ENCODE results near the gene GPR26.

The GPR26 gene

GRCh38 chr10:123666318-123667236, at the start of gene GPR26:
TSS of gene GPR26 (plus strand) at chr10:123666355. CDS start at chr10:123666408, 53 bp downstream.
- no peak within 1 kb of the TSS for H3K27ac ChIP-seq
- DNase-seq (ENCODE audit: low read depth, low spot score) = no peak

GRCh38 chr10:123618224-123618623, 47.9 kb upstream of the GPR26 start:
- no peak overlapping the region for H3K27ac ChIP-seq

GRCh38 chr10:123619067-123619855, 46.9 kb upstream of the GPR26 start:
- DNase-seq (ENCODE audit: low read depth, low spot score) = no peak

More at GRCh38 chr10:123618224-123618623, 47.9 kb upstream of the GPR26 start:
- DNase-seq (ENCODE audit: low read depth, low spot score) = no peak

GRCh38 chr10:123620621-123621020, 45.5 kb upstream of the GPR26 start:
- H3K27ac ChIP-seq = no peak overlapping the region
- no peak for DNase-seq (ENCODE audit: low read depth, low spot score)

More at GRCh38 chr10:123619067-123619855, 46.9 kb upstream of the GPR26 start:
- H3K27ac ChIP-seq = no peak overlapping the region

GRCh38 chr10:123621492-123621891, 44.7 kb upstream of the GPR26 start:
- DNase-seq (ENCODE audit: low read depth, low spot score) = no peak
- H3K27ac ChIP-seq = no peak overlapping the region

- DNase-seq (ENCODE audit: low read depth, low spot score) = no peak
These were observed 44.2 kb upstream of the GPR26 start for GRCh38 chr10:123621916-123622315.

GRCh38 chr10:123622381-123622780, 43.8 kb upstream of the GPR26 start:
- no peak for DNase-seq (ENCODE audit: low read depth, low spot score)
- no peak overlapping the region for H3K27ac ChIP-seq

More at GRCh38 chr10:123621916-123622315, 44.2 kb upstream of the GPR26 start:
- no peak overlapping the region for H3K27ac ChIP-seq

GRCh38 chr10:123624086-123624485, 42.1 kb upstream of the GPR26 start:
- H3K27ac ChIP-seq = no peak overlapping the region
- DNase-seq (ENCODE audit: low read depth, low spot score) = no peak

- no peak overlapping the region for H3K27ac ChIP-seq
- no peak for DNase-seq (ENCODE audit: low read depth, low spot score)
These were observed 33.0 kb upstream of the GPR26 start for GRCh38 chr10:123633106-123633505.

GRCh38 chr10:123633636-123634035, 32.5 kb upstream of the GPR26 start:
- no peak overlapping the region for H3K27ac ChIP-seq

GRCh38 chr10:123634221-123634620, 31.9 kb upstream of the GPR26 start:
- DNase-seq (ENCODE audit: low read depth, low spot score) = no peak
- H3K27ac ChIP-seq = no peak overlapping the region

More at GRCh38 chr10:123633636-123634035, 32.5 kb upstream of the GPR26 start:
- DNase-seq (ENCODE audit: low read depth, low spot score) = no peak

- DNase-seq (ENCODE audit: low read depth, low spot score) = no peak
- no peak overlapping the region for H3K27ac ChIP-seq
These were observed 31.0 kb upstream of the GPR26 start for GRCh38 chr10:123635131-123635530.

- DNase-seq (ENCODE audit: low read depth, low spot score) = no peak
- no peak overlapping the region for H3K27ac ChIP-seq
These were observed 30.4 kb upstream of the GPR26 start for GRCh38 chr10:123635745-123636144.

- no peak for DNase-seq (ENCODE audit: low read depth, low spot score)
- H3K27ac ChIP-seq = no peak overlapping the region
These were observed 29.4 kb upstream of the GPR26 start for GRCh38 chr10:123636598-123637325.

- no peak overlapping the region for H3K27ac ChIP-seq
- no peak for DNase-seq (ENCODE audit: low read depth, low spot score)
These were observed 28.8 kb upstream of the GPR26 start for GRCh38 chr10:123637326-123637880.

- H3K27ac ChIP-seq = no peak overlapping the region
- DNase-seq (ENCODE audit: low read depth, low spot score) = no peak
These were observed 27.0 kb upstream of the GPR26 start for GRCh38 chr10:123639131-123639530.

GRCh38 chr10:123640016-123640535, 26.1 kb upstream of the GPR26 start:
- DNase-seq (ENCODE audit: low read depth, low spot score) = no peak
- no peak overlapping the region for H3K27ac ChIP-seq

- no peak overlapping the region for H3K27ac ChIP-seq
- no peak for DNase-seq (ENCODE audit: low read depth, low spot score)
These were observed 23.9 kb upstream of the GPR26 start for GRCh38 chr10:123642293-123642692.

GRCh38 chr10:123642697-123643096, 23.5 kb upstream of the GPR26 start:
- no peak overlapping the region for H3K27ac ChIP-seq
- no peak for DNase-seq (ENCODE audit: low read depth, low spot score)

- no peak overlapping the region for H3K27ac ChIP-seq
- no peak for DNase-seq (ENCODE audit: low read depth, low spot score)
These were observed 22.8 kb upstream of the GPR26 start for GRCh38 chr10:123643315-123643714.
